ENCODE results near the gene SF1. TPM values are rescaled to one million over a fixed set of nuclear protein-coding genes. Genes with fewer than 3 reads are reported as not detected.

Gene SF1, protein sequence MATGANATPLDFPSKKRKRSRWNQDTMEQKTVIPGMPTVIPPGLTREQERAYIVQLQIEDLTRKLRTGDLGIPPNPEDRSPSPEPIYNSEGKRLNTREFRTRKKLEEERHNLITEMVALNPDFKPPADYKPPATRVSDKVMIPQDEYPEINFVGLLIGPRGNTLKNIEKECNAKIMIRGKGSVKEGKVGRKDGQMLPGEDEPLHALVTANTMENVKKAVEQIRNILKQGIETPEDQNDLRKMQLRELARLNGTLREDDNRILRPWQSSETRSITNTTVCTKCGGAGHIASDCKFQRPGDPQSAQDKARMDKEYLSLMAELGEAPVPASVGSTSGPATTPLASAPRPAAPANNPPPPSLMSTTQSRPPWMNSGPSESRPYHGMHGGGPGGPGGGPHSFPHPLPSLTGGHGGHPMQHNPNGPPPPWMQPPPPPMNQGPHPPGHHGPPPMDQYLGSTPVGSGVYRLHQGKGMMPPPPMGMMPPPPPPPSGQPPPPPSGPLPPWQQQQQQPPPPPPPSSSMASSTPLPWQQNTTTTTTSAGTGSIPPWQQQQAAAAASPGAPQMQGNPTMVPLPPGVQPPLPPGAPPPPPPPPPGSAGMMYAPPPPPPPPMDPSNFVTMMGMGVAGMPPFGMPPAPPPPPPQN
- total RNA-seq = 38.4 and 161 TPM in 2 replicates

DNA sequence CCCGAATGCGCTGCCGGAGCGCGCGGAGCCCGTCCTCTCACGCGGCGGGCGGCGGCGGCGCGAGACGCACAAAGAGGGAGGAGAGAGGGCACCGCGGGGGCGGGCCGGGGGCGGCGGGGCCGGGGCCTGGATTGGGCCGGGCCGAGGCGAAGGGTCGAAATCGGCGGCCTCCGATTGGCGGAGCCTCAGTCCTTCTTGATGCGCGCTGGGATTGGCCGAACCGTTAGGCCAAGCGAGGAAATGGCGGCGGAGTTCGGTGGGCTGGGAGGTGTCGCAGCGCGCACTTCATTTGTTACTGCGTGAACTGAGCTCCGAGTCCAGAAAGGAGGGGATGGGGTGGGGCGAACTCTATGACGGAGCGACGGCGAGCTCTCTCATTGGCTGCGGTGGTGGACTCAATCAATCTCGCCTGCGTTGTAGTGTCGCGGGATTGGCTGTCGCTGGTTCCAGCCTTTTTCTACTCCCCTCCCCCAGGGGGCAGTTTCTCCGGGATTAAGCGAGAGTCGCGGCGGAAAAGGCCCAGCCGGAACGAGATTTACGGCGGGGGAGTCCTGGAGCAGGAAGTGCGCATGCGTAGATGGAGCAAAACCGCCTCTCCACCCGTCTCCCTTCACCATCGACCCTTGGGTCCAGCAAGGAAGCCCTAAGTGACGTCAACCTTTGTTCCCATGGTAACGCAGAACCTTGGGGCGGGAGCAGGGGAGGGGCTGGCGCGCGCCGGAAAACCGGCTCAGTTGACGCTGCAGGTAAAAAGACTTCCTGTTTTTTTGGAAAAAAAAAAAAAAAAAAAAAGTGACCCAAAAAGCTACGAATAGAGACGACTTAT is at the start of gene SF1:
SF1 (minus strand) TSS at position 70 of the 826 bp plus-strand sequence. CDS start 150 bp downstream, outside the sequence.
- DNase-seq (ENCODE audit: low read depth) = peak; percentile 99

DNA sequence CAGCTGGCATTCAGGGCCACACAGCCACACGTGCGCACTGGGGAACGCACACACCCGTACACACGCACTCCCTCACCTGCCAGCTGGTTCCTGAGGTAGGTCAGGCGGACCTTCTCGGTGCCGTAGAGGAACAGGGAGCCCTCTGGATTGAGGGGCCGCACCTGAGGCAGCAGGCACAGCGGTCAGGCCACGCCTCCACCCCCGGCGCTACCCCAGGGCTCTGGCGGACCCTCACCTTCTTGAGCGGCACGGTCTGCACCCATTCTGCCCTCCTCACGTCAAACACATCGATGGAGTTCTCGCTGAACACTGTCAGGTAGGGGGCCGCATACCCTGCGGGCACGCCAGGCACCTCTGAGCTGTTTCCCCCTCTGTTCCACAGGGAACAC is 49.1 kb upstream of the SF1 start:
- DNase-seq (ENCODE audit: low read depth) = no peak

DNA sequence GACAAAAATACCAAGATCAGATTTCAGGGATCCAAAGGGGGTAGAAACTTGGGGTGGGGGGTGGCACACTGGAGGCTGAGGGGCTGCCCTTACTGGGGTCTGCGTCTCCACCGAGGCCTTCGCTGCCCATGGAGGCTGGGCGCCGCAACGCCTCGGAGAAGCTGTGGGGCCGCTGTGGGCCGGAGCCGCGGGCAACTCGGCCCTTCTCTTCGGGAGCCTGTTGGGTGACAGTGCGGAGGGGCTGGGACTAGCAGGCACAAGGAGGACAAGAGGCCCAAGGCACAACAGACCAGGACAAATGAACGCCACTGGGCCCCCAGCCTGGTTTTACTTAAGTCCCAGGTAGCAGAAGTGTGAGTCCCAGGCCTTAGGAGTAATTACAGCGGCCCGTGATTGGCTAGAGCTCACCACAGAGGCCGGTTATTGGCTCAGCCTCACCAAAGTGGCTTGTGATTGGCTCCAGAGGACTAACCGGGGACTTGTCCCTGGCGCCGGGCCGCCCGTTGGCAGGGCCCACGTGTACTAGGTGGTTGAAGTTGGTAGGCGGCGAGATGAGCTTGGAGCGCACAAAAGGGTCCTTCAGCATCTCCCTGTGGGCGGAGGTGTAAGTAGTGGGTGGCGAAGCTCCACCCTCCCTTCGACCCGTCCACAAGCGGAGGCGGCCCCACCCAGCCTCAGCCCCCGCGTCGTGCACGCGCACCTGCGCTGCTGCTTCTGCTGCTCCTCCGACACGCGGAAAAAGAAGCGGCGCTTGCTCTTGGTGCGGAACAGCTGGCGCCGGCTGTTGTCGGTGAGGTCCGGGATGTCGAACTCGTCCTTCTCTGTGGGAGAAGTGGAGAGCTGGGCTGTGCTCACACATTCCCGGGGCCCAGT is 48.5 kb upstream of the SF1 start:
- no peak for DNase-seq (ENCODE audit: low read depth)

DNA sequence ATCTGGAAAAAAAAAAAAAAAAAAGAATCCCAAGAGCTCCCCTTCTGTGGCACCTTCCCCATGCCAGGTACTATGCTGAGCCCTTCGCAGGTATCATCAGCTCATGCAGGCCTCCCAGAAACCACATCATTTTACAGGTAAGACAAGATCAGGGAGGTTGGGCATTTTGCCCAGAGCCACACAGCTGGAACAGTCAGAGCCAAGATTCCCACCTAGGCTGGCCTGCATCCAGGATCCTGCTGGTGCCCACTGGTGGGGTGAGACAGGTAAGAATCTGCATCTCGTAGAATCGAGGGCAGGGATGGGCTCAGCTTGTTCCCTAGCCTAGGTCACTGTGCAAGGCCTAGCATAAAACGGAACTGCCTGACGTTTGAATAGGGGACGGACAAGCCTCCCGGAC is 47.7 kb upstream of the SF1 start:
- no peak for DNase-seq (ENCODE audit: low read depth)

DNA sequence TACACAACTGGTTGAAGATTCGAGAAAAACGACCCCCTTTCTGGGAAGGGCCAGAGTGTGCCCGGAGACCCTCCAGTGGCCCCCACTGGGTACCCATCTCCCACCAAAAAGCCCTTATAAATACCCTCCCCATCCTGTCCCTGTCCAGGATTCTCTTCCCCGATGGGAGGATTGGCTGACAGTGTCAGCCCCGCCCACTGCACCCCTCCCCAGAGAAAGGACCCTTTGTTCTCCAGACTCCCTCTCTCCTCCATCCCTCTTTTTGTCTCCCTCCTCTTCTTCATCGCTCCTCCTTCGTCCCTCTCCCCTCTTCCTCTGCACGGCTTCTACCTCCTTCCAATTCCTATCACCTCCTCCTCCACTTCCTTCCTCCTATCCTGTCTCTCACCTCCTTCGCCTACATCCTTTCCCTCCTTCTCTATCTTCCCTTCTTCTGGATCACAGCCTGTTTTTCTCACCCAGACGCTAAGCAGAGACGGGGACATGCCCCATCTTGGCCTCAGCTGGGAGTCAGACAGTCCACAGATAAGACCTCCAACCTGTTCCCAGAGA is 45.3 kb upstream of the SF1 start:
- no peak for DNase-seq (ENCODE audit: low read depth)

DNA sequence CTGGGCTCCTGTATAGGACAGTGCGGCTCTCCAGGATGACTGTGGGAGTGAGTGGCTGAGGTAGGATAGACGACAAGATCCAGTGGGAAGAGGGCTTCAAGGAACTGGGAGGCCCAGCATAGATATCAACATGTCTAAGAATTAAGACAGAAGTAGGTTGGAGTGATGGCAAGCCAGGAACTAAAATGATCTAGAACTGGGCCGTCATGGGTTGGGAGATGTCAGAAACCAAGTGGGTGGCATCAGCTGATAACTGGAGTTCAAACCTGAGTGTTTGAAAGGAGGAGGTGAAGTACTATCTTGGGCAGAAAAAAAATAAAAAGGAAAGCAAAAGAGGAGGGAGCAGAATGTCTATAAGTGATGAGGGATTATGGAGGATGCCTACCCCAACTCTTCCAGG is 39.1 kb upstream of the SF1 start:
- DNase-seq (ENCODE audit: low read depth) = no peak

DNA sequence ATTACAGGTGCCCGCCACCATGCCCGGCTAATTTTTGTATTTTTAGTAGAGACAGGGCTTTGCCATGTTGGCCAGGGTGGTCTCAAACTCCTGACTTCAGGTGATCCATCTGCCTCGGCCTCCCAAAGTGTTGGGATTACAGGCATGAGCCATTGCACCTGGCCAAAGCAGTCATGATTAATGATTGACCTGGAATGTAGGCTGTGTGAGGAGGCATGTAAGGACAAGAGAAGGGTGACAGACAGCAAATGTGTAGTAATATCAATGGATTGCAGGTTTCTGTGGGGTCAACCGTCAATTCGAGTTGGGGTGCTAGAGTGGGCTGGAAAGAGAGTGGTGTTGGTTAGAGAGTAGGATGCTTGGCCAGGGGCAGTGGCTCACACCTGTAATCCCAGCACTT is 37.1 kb upstream of the SF1 start:
- peak; percentile 51 for DNase-seq (ENCODE audit: low read depth)

DNA sequence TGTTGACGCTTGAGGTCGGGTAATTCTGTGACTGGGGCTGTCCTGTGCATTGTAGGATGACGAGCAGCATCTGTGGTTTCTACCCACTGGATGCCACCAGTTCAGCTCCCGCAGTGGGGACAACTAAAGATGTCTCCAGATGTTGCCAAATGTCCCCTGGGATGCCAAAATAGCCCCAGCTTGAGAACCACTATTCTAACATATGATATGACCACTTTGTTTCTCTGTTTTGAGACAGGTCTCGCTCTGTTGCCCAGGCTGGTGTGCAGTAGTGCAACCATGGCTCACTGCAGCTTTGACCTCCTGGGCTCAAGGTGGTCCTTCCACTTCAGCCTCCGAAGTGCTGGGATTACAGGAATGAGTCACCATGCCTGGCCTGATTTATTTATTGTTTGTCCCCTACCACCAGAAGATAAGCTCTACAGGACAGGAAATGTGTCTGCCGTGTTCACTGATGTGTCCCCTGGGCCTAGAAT is 36.4 kb upstream of the SF1 start:
- DNase-seq (ENCODE audit: low read depth) = peak; percentile 8

DNA sequence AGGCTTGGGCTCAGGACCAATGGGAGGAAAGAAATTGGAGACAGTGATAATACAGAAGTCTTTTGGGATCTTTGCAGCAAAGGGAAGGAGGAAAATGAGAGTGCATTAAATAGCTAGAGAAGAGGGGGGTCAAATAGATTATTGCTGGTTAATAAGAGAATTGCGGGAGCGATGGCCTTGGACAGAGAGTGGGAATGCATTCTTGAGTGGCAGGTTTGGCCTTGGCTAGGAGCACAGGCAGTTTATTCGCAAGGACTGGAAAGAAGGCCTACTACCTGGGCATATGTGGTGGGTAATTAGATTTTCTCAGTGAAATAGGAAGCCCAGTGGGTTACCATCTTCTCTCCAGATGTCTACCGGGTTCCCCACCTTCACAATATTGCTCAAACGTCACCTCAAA is 35.5 kb upstream of the SF1 start:
- no peak for DNase-seq (ENCODE audit: low read depth)

DNA sequence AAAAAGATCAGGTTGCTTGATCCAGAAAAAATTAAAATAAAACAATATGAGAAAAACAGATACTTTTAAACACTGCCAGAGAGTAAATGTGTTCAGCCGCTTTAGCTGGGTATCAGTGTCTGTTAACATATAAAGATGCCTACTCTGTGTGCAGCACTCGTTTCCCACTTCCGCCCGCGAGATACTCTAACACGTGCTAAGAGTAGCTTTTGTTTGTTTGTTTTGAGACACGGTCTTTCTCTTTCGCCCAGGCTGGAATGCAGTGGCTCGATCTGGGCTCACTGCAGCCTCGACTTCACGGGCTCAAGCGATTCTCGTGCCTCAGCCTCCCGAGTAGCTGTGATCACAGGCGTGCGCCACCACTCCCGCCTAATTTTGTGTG is 32.5 kb upstream of the SF1 start:
- no peak for DNase-seq (ENCODE audit: low read depth)

DNA sequence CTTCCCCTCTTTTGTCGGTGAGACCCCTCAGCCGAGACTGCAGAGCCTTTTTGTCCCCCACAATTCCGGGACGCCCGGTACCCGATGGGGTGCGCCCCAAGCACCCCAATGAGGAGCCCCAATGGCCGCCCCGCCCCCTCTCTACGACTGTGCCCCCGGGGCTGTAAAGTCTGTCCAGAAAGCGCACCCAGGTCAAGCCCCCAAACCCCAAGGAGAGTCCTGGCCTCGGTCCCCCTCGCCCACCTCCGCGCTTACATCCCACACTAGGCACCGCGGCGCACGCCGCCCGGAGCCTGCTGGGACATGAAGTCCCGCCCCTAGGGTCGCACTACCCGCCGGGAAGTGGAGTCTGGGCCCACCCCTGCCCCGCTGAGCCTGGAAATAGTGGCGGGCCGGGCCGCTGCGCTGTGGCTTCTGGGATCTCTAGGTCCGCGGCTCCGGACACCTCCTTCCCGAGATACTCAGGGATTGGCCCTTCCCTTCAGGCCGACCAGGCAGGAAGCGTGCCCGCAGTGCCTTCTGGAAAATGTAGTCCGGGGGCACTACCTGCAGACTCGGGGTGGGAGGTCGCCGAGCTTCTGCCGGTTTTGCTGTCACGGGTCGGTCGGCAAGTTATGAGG is 32.0 kb upstream of the SF1 start, which contains the start of gene MEN1:
MEN1 (minus strand) TSS at position 281 of the 620 bp plus-strand sequence. CDS start 442 bp downstream, outside the sequence.
- peak; percentile 90 for DNase-seq (ENCODE audit: low read depth)

DNA sequence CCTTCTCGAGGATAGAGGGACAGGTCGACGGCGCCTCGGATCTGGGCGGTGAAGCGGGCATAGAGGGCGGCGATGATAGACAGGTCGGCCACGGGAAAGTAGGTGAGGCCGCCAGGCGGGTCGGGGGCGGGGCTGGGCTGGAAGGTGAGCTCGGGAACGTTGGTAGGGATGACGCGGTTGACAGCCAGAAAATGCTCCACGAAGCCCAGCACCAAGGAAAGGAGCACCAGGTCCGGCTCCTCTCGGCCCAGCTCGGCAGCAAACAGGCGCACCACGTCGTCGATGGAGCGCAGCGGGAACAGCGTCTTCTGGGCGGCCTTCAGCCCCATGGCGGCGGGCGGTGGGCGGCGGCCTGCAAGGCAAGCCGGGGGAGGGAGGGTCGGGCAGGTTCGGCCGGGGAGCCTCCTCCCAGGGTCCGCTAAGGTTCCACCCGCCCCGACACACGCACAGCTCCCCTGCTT is 31.5 kb upstream of the SF1 start:
- no peak for DNase-seq (ENCODE audit: low read depth)

DNA sequence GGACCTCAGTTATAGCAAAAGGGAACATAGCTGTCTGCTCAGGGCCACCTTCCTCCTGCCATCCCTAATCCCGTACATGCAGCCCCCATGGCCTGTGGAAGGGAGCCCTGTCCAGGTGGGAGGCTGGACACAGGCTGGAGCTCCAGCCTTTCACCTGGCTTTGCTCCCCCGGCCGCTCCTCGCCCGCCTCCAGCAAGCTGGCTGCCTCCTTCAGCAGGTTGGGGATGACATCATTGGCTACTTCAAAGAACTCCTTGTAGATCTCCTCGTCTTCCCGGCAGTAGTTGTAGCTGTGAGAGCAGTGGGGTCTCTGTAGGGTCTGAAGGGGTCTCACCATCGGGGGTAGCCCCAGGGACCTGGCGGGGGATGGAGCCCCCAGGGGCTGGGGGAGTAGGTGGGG is 27.1 kb upstream of the SF1 start:
- DNase-seq (ENCODE audit: low read depth) = no peak

DNA sequence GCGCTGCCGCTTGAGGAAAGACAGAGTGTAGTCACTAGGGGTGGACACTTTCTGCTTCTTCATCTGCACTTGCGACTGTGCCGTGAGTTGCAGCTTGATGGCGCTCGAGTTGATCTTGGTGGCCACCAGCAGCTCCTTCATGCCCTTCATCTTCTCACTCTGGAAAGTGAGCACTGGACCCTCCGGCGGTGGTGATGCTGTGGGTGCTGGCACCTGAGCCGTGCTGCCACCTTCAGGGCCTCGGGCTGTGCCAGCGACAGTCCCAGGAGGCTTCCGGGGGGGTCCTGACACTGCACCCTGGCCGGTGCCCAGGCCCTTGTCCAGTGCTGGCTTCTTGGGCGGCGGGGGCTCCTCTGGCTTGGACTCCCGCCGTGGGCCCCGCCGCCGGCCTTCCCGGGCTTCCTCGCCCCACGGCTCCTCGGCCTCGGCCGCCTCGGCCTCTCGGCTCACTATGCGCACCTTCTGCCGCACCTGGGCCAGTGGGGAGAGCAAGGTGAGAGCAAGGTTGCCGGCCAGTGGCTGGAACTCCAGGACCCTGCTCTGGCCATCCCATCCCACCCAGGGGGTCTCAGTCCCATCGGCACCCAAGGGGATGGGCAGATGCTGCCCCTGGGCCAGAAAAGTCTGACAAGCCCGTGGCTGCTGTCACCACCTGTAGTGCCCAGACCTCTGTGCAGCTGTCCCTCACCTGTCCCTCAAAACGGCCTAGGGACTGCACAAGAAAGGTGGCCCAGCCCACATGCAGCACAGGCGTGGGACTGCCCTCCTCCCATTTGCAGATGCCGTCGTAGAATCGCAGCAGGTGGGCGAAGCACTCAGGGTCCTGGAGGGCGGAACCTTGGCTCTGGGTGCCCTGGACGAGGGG is 26.2 kb upstream of the SF1 start:
- no peak for DNase-seq (ENCODE audit: low read depth)

DNA sequence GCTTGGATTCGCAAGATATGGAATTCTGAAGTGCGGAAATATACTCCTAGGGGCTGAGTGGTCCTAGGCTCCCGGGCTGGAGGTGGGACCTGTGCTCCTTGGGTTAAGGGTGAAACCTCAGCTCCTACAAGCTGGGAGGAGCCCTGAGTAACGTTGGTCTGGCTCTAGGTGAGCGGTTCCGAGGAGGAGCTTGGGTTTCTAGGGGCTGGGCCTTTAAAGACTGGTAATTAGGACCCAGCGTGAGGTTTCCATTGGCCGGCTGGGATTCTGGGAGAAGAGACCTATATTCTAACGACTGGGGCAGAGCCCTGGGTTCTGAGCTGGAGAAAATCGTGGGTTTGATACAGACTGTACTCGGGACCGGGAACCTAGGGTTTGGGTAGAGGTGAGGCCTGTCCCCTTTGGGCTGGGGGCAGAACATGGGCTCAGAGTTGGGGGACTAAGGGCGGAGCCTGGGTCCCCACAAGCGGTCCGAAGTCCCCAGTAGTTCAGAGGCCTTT is 25.6 kb upstream of the SF1 start:
- no peak for DNase-seq (ENCODE audit: low read depth)

DNA sequence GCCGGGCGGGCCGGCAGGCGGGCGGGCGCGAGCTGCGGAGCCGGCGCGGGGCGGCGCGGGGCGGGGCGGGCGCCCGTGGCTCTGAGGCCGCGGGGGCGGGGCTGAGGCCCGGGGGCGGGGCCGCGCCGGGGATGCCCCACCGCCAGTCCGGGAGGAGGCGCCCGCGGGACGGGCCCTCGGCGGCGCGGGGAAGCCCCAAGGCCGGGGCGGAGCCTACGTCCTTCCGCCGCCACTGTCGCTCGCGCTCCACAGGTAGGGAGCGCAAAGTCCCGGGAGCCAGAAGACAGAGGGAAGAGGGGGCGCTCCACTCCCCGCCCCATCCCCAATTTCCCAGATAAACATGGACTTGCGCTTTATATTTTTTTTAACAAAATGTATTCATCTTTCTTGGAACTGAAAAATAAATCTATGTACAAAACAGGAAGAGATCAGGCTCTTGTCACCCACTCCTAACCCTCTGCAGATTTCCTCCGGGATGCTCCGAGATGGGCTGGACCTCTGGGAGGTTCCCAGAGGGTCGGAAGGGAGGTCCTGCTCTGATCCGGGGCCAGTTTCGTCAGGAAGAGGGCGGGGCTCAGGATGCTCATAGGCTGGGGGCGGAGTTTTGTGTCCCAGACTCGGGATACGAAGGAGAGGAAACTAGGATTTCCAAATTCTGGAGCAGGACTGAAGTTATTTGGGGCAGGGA is 25.0 kb upstream of the SF1 start, which contains the start of gene MAP4K2:
MAP4K2 (minus strand) TSS at position 57 of the 688 bp plus-strand sequence. CDS start 65 bp downstream, outside the sequence.
- DNase-seq (ENCODE audit: low read depth) = peak; percentile 53

DNA sequence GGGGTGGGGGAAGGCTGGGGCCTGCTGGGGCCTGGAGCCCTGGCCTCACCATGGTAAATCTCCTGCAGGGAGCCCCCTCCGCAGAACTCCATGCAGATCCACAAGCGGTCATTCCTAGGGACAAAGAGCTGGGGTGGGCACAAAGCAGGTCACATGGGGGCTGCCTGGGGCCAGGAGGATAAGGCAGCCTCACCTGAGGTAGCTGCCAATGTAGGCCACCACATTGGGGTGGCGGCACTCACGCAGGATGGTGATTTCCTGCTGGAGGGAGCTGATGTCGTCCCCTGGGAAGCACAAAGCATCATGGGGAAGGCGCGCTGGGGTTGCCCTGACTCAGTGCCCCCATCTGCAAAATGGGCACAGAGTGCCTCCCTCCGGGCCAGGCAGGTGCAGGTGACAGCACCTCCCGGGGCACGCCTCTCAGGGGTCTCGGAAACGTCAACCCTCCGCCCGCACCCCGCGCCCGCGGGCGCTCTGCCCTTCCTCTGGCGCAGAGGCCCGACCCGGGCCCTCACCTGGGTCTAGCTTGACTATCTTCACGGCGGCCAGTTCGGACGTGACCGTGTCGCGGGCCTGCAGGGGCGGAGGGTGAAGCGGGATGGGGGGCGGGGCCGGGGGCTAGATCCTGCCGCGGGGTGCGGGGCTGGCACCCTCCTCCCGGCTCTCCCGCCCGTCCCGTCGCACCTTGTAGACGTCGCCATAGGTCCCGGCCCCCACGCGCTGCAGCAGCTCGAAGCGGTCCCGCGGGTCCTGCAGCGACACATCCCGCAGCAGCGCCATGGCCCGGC is 24.2 kb upstream of the SF1 start:
- no peak for DNase-seq (ENCODE audit: low read depth)
